Measurements from ENCODE around the gene MAIP1.

GRCh38 chr2:200005675-200006074 is 50.3 kb downstream of the MAIP1 start:
- TF ChIP-seq CTCF (conservative IDR thresholded peaks at IDR 0.05) (no peak), EZH2 (IDR thresholded peaks at IDR 0.05; ENCODE audit: low read depth) (no peak)

Data from PC-9 (cell line).